MM.1S (cell line): ENCODE results near the gene SCN1A.

Experiments
- DNase-seq: peaks from one replicate; pipeline ENCODE4 v3.0.0-alpha.2; 2015
- H2AFZ ChIP-seq: fragments of 300-600 bp; sonication (generic); 2 replicates; pipeline ENCODE4 v1.6.0; 2016; ENCODE audit warnings: antibody characterized with exemption, low read length
- H3F3A ChIP-seq: fragments of 300-600 bp; sonication (generic); 2 replicates; pipeline ENCODE4 v1.6.1; 2016; ENCODE audit warnings: mild to moderate bottlenecking, antibody characterized with exemption, low read length, moderate library complexity, mixed read lengths; ENCODE audit not compliant: insufficient read depth
- H3K27ac ChIP-seq: fragments of 300-600 bp; sonication (generic); 2 replicates; pipeline ENCODE4 v1.5.1; 2016; ENCODE audit warnings: mild to moderate bottlenecking, low read length
- H3K27me3 ChIP-seq: fragments of 300-600 bp; sonication (generic); replicated peaks from 2 replicates; pipeline ENCODE4 v1.6.0; 2016; ENCODE audit warnings: low read length; ENCODE audit not compliant: insufficient read depth
- H3K36me3 ChIP-seq: fragments of 300-600 bp; sonication (generic); replicated peaks from 2 replicates; pipeline ENCODE4 v1.6.1; 2016; ENCODE audit warnings: mild to moderate bottlenecking, low read length, mixed read lengths; ENCODE audit not compliant: insufficient read depth
- H3K4me1 ChIP-seq: fragments of 300-600 bp; sonication (generic); 2 replicates; pipeline ENCODE4 v1.6.1; 2016; ENCODE audit warnings: low read length, mixed read lengths
- H3K4me2 ChIP-seq: fragments of 300-600 bp; sonication (generic); 2 replicates; pipeline ENCODE4 v1.6.0; 2016; ENCODE audit warnings: low read depth, low read length
- H3K4me3 ChIP-seq: fragments of 300-600 bp; sonication (generic); 2 replicates; pipeline ENCODE4 v1.5.1; 2016; ENCODE audit warnings: low read length, mixed read lengths
- H3K79me2 ChIP-seq: fragments of 300-600 bp; sonication (generic); 2 replicates; pipeline ENCODE4 v1.6.1; 2016; ENCODE audit warnings: mixed run types, low read length, mixed read lengths
- H3K9ac ChIP-seq: fragments of 300-600 bp; sonication (generic); 2 replicates; pipeline ENCODE4 v1.6.1; 2016; ENCODE audit warnings: low read length, mixed read lengths
- H3K9me2 ChIP-seq: fragments of 300-600 bp; sonication (generic); replicated peaks from 2 replicates; pipeline ENCODE4 v1.6.1; 2016; ENCODE audit warnings: mild to moderate bottlenecking, low read length, mixed read lengths; ENCODE audit not compliant: insufficient read depth
- H3K9me3 ChIP-seq: fragments of 300-600 bp; sonication (generic); replicated peaks from 2 replicates; pipeline ENCODE4 v1.6.1; 2016; ENCODE audit warnings: mild to moderate bottlenecking, low read length, mixed read lengths; ENCODE audit not compliant: insufficient read depth
- H4K20me1 ChIP-seq: fragments of 300-600 bp; sonication (generic); 2 replicates; pipeline ENCODE4 v1.6.1; 2016; ENCODE audit warnings: mild to moderate bottlenecking, low read length, moderate library complexity, mixed read lengths; ENCODE audit not compliant: insufficient read depth
- CTCF ChIP-seq: fragments of 300-600 bp; sonication (generic); IDR thresholded peaks from 2 replicates; pipeline ENCODE4 v1.5.1; 2016; ENCODE audit warnings: antibody characterized with exemption, low read length, mixed read lengths
- EZH2 ChIP-seq: fragments of 300-600 bp; sonication (generic); optimal IDR thresholded peaks from 2 replicates; pipeline ENCODE3; 2017; ENCODE audit warnings: low read depth, mild to moderate bottlenecking, antibody characterized with exemption, low read length, mixed read lengths
- EZH2phosphoT487 ChIP-seq: fragments of 300-600 bp; sonication (generic); IDR thresholded peaks from 2 replicates; pipeline ENCODE4 v1.6.1; 2018; ENCODE audit warnings: antibody characterized with exemption, low read length

Gene SCN1A

GRCh38 chr2:166127217-166128155, at the start of gene SCN1A:
TSS of gene SCN1A (minus strand) at chr2:166128020. CDS start at chr2:166073621, 54,399 bp downstream.
- Histone ChIP-seq H3K4me1 (peaks cover 8% of the 10 kb centered on the region; the same call in 1 of the 2 replicates), H4K20me1 (no peaks in the 10 kb centered on the region), H3K9ac (no peak within 1 kb of the TSS), H3K27me3 (no peaks in the 10 kb centered on the region), H3K9me2 (no peaks in the 10 kb centered on the region), H3K4me2 (no peak within 1 kb of the TSS), H3K79me2 (no peaks in the 10 kb centered on the region), H2AFZ (no peak within 1 kb of the TSS), H3F3A (no peaks in the 10 kb centered on the region), H3K4me3 (no peak within 1 kb of the TSS), H3K36me3 (no peaks in the 10 kb centered on the region), H3K9me3 (no peaks in the 10 kb centered on the region), H3K27ac (no peak within 1 kb of the TSS)
- DNase-seq, result peak; percentile 67
- TF ChIP-seq EZH2 (no peak), CTCF (peak; percentile 67)

DNA sequence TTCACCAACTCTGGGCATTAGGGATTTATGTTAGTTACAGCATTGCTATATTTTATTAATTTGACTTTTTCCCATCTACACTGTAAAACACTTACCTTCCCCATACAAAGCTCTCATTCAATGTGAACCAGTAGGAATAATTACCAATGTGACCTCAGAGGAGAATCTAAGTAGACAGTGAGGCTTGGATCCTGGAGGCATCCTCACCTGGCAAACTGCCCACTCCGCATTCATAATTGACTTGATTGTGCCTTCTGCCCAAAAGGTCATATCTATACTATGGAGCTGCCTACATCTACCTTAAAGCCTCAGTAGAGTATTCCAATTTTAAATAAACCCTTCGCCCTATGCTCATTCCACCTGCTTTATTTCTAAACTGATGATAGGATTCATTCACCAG, 45.4 kb upstream of the SCN1A start:
- no peak for DNase-seq
- no peak for TF ChIP-seq CTCF
- no peak for TF ChIP-seq EZH2
- TF ChIP-seq EZH2phosphoT487, result no peak
- no peaks in the 10 kb centered on the region for H3K9me2 ChIP-seq
- H3K27me3 ChIP-seq, result no peaks in the 10 kb centered on the region
- H3K9me3 ChIP-seq, result no peaks in the 10 kb centered on the region
- no peaks in the 10 kb centered on the region for H3F3A ChIP-seq
- H3K4me3 ChIP-seq, result no peak overlapping the region
- no peaks in the 10 kb centered on the region for H4K20me1 ChIP-seq
- H3K9ac ChIP-seq, result no peak overlapping the region
- H3K36me3 ChIP-seq, result no peaks in the 10 kb centered on the region
- no peaks in the 10 kb centered on the region for H3K79me2 ChIP-seq
- no peak overlapping the region for H3K27ac ChIP-seq
- H3K4me1 ChIP-seq, result no peaks in the 10 kb centered on the region
- no peak overlapping the region for H3K4me2 ChIP-seq
- H2AFZ ChIP-seq, result no peak overlapping the region

- Histone ChIP-seq H4K20me1 (no peaks in the 10 kb centered on the region), H3K9me2 (no peaks in the 10 kb centered on the region), H3K4me3 (no peak overlapping the region), H3K9me3 (no peaks in the 10 kb centered on the region), H3K79me2 (no peaks in the 10 kb centered on the region), H3F3A (no peaks in the 10 kb centered on the region), H3K4me2 (no peak overlapping the region), H3K4me1 (no peaks in the 10 kb centered on the region), H3K9ac (no peak overlapping the region), H3K27ac (no peak overlapping the region), H3K27me3 (no peaks in the 10 kb centered on the region), H2AFZ (no peak overlapping the region), H3K36me3 (no peaks in the 10 kb centered on the region)
- DNase-seq, result no peak
- TF ChIP-seq CTCF, result no peak
- TF ChIP-seq EZH2, result no peak
- no peak for TF ChIP-seq EZH2phosphoT487
These were observed 43.4 kb upstream of the SCN1A start for GRCh38 chr2:166171216-166171615.
